NCI-H2029 (cell line): ENCODE measurements around the gene LRRC14B.

ENCODE experiments used
- DNase-seq: peaks from one replicate; lab custom pipeline; 2025; lab: John Stamatoyannopoulos, UW

LRRC14B gene

DNA sequence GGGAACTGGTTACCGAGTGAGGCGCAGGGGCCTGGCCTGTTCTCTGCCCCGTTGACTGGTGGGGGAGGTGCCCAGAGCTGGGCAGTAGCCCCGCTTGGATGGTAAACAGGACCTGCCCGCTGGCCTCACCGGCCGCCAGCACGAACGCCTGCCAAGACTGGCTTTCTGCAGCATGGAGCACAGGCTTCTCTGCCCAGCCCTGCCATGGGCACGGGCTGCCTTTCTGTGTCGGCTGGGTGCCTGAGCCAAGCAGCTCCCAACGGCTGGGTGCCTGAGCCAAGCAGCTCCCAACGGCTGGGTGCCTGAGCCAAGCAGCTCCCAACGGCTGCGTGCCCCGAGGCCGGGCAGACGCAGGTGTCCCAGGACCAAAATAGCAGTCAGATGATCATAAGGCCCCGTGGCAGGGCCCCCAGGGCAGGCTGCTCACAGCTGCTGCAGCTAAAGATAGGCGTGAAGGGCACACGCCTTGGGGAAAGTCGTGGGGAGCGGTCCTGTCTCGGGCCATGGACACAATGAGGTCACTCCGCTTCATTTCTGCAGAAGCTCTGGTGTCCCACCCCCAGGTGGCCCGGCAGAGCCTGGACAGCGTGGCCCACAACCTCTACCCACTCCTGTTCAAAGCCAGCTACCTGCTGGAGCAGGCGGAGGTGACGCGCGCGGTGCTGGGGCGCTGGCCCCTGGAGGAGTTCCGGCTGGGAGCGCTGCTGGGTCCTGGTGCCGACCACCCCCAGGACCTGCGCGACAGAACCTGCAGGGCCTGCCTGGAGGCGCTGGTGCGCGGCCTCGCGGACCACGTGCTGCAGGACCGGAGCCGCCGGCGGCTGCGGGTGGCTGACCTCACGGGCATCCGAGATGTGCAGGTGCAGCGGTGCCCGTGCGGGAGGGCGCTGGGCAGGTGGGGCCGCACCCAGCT is at the start of gene LRRC14B:
Gene LRRC14B (plus strand): TSS at position 460 of the 913 bp plus-strand sequence. CDS start 44 bp downstream, at position 504.
- peak; percentile 43 for DNase-seq

DNA sequence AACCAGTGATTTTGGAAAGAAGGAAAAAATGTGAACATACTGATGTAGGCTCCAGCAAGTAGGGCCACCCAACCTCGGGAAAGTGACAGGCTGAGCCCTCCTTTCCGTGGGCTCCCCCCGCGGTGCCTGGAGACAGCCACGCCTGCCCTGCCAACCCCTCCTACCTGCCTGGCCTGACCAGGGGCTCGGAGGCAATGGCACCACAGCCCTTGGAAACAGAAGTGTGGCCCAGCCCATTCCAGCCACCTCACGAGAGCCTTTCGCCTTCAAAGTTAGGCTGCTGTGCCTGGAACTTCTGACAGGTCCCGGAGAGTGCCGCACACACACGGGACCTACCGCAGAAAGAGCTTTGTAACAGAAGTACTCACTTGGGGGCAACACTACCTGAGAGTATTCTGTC is 49.5 kb upstream of the LRRC14B start:
- DNase-seq, result no peak

DNA sequence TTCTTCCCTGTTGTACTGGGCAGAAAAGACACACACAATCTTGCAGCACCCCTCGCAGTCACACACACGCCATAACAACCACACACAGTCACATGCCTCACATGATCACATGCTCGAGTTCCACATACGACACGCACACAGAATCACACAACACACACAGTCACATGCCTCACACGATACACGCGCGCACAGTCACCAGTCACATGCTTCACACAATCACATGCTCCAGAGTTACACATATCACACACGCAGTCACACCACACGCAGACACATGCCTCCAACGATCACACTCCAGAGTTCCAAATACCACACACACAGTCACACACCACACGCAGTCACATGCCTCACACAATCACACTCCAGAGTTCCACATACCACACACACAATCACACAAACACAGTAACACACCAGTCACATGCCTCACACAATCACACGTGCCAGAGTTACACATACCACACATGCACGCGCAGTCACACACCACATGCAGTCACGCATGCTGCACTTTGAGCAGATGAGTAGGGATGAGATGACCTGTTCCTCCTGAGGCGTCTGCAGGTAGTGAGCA is 49.0 kb upstream of the LRRC14B start:
- DNase-seq, result no peak

DNA sequence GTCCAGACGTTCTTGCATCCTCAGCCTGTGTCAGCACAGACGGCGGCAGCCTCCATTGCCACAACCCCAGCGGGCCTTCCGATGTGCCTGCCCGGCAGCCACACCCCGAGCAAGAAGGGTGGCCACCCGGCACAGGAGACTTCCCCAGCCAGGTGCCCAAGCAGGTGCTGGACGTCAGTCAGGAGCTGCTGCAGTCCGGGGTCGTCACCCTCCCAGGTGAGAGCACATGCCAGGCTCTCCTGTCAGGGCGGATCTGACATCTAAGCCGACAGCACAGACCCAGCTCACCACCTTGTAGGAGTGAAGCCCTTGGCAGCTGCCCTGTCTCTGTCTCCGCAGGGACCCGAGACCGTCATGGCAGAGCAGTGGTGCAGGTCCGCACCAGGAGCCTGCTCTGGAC is 48.3 kb upstream of the LRRC14B start:
- no peak for DNase-seq

DNA sequence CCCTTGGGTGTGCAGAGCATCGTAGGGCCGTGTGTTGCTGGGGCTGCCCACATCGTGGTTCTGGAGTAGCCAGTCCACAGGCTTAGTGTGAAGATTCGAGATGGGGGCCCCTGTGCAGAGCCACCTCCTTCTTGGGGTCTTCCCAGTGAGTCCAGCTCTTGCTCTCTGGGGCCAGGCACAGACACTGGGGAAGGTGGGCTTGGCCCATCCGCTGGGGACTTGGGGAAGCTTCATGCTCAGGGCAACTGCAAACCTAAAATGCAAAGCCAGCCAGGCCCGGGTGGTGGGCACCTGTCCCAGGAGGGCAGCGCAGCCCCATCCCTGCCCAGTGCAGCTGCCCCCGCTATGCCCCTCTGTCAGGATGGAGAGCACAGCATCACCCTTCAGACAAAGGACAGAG is 46.4 kb upstream of the LRRC14B start:
- no peak for DNase-seq

DNA sequence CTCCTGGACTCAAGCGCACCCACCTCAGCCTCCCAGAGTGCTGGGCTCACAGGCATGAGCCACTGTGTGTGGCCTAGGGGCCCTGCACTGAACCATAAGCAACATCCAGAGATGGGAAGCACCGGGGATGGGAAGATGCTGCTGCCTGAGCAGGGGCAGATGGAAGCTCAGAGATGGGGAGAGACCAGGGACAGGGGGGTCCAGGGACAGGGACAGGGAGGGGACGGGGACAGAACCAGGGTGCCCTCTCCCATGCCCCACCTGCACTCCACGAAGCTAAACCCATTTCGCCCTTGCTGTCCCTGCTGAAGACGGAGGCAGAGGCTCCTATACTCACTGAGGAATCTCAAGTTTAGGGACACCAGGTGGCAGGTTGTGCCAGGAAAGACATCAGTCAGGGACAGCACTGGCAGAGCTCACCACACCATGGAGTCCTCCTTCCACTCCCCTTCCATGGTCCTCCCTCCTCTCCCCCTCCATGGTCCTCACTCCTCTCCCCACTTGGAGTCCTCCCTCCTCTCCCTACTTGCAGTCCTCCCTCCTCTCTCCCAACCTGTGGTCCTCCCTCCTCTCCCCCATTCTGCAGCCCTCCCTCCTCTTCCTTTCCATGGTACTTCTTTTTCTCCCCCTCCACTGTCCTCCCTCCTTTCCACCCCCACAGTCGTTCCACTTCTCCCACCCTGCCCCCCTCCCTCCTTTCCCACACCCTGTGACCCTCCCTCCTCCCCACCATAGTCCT is 45.5 kb upstream of the LRRC14B start:
- DNase-seq, result no peak

DNA sequence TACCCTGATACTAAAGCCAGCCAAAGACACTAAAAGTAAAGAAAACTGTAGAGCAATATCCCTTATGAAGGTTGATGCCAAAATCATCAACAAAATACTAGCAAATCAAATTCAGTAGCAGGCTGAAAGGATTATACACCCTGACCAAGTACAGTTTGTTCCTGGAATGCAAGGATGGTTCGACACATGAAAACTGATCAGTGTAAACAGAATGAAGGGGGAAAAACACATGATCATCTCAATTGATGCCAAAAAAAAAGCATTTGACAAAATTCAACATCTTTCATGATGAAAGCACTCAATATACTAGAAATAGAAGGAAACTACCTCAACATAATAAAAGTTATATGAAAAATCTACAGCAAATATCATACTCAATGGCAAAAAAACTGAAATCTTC is 43.5 kb upstream of the LRRC14B start:
- DNase-seq, result no peak

DNA sequence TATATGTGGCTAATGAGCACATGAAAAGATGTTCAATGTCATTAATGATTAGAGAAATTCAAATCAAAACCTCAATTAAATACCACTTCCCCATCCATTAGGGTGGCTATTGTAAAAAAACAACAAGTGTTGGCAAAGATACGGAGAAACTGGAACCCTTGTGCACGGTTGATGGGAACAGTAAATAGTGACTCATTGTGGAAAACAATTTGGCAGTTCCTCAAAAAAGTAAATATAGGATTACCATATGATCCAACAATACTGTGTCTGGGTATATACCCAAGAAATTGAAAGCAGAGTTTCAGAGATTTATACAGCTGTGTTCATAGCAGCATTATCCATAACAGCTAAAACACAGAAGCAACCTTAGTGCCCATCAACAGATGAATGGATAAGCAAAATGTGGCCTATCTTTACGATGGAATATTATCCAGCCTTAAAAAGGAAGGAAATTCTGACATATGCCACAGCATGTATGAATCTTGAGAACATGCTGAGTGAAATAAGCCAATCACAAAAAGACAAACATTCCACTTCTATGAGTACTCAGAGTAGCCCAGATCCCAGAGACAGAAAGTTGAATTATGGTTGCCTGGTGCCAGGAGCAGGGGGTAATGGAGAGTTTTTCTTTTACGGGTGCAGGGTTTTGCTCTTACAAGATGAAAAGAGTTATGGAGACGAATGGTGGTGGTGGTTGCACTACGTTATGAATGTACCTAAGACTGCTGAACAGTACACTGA is 41.4 kb upstream of the LRRC14B start:
- peak; percentile 88 for DNase-seq

DNA sequence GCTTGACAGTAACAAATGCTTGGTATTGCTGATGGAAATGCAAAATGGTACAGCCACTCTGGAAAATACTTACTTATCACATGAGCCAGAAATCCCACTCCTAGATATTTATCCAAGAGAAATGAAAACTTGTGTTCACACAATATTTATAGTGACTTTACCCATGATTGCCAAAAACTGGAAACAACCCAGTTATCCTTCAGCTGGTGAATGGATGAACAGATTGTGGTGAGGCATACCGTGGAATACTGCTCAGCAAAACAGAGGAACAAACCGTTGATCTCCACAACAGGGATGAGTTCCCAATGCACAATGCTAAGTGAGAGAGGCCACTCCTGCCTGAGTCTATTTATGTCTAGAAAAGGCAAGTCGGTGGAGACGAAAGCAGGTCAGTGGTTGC is 40.5 kb upstream of the LRRC14B start:
- no peak for DNase-seq

DNA sequence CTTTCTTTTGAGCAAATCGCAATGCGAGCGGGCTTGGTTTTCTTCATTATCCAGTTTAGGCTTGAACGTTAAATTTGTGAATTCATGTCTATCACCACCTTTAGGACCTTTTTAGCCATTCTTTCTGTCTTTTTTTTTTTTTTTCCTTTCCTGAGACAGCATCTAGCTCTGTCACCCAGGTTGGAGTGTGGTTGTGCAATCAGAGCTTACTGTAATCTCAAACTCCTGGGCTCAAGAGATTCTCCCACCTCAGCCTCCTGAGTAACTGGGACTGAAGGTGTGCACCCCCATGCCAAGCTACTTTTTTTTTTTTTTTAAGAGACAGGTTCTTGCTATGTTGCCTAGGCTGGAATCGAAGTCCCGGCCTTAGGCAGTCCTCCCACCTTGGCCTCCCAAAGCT is 39.2 kb upstream of the LRRC14B start:
- DNase-seq, result no peak

DNA sequence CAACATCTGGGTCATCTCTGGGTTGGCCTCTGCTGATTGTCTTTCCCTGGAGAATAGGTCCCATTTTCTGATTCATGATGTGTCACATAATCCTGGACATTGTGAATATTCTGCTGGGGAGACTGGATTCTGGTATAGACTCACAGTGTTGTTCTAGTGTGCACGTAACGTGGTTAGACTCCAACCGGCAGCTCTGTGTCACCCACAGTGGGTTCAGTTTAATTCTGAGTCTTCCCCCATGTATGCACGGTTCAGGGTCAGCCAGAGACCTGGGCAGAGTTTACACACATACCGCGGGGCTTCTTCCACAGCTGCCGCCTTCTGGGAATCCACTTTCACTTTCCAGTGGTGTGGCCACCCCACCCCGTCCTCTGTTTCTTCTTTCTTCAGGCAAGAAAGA is 38.0 kb upstream of the LRRC14B start:
- no peak for DNase-seq

DNA sequence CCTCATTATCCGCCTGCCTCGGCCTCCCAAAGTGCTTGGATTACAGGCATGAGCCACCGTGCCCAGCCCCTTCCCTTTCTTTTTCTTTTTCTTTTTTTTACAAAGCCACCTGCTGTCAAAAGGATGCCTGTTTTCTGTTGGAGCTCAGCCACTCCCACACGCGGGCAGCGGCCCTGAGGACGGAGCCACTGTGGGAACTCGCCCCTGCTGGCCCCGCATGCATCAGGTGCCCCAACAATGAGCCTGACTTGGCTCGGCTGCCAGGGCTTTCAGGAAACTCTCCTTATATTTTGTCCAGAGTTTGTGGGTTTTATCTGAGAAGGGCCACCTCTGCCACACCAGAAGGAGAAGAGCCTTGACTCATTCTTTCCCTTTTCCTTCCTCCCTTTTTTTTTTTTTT is 37.1 kb upstream of the LRRC14B start:
- DNase-seq, result no peak

DNA sequence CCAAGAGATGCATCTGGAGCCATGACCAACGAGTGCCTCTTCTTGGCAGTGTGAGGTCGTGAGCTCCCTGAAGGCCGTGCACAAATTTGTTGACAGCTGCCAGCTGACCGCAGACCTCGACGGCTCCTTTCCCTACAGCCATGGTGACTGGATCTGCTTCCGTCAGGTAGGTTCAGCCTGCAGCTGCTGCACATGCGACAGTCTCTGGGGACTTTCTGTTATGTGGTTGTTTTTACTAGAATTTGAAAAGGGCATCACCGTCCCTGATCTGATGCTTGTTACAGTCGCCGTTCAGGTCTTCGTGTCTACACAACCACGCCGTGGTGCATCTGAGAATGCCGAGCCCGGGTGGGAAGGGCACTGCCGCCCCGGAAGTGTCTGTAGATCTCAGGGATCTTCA is 36.5 kb upstream of the LRRC14B start:
- no peak for DNase-seq

DNA sequence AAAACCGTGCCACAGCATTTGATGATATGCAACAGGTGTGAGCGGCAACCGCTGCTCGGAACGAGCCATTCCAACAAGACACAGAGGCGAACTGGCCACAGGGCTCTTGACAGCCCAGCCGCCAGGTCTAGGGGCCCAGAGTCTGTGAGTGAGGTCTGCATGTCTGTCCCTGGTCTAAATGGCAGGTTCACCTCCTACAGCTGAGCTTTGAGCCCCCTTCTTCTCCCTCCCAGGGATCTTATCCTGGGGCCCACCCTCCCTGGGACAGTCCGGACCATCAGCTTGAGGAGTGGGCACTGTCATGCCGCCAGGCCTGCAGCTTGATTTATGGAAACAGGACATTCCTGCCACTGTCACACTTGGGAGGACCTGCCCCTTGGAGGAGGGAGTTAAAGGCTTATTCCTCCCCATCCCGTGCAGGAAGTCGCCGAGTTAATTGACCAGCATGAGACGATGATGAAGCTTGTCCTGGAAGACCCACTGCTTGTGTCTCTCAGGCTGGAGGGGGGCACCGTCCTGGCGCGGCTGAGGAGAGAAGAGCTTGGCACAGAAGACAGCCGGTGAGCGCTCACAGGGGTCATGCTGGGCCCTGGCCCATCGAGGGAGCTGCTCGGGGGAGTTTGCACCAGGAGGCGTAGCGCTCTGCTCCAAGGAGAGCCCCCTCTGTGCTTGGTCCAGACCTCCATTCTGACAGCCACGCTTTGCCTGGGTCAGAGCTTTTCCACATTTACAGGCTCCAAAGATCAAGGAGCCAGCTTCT is 35.5 kb upstream of the LRRC14B start:
- no peak for DNase-seq

DNA sequence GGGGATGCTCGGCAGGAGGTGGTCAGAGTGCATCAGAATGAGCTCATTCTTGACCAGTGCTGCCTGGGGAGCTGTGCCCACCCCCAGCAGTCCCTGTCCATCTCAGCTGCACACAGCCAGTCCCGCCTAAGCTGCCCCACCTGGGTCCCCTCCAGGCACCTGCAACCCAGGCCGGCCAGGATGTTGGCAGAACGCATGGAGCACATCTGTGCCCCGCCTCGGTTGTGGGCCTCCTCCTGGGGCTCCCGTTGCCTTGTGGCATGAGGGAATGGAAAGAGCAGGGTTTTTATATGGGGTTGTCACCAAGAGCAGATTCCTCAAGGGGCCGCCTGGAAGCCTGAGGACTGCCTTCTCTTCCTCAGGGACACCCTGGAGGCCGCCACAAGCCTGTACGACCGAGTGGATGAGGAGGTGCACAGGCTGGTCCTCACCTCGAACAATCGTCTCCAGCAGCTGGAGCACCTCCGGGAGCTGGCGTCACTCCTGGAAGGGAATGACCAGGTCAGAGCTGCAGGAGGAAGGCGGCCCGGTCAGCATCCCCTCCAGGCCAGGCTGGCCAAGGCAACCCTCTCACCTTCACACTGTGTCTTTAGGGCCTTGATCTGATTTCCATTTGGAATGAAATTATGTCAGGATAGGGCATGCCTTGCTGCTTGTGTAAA is 34.8 kb upstream of the LRRC14B start:
- no peak for DNase-seq

DNA sequence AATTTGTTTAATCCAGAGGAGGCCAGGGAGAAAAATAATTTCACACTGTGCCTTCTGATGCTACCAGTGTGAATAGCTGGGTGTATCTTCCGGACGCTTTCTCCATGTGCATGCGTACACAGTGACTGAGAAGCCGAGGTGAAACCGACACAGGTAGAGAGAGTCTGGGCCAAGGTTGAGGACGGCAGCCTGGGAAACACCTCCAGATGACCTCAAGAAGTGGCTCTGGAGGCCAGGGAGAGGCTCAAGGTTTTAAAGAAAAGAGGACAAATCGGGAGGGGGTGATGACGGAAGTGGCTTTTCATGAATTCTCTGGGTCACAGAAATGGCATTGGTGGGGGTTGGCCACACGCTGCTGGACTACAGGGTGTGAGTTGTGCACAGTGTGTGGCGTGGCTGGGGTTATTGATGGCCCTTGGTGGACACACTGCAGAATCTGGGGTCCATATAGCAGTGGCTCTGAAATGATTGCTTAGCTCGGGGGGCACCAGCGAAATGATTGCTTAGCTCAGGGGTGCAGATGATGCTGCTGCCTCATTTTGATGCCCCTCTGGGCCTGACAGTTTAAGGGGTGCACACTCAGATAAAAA is 34.1 kb upstream of the LRRC14B start:
- no peak for DNase-seq

DNA sequence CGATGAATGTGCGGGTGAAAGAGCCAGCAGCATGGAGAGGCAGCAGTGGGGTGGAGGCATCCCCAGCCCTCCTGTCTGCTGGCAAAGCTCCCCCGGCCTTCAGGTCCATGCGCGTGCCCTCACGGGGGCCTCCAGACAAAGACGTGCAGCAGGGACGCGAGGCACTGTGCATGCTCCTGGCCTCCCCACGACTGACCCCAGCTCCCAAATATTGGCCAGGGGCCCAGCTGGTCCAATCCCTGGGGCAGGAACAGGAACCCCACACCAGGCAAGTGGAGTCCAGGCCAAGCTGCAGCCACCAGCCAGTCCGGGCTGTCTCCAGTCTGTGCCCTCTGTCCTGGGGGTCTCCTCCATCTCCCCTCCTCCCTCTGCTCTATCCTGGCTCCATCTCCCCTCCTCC is 33.5 kb upstream of the LRRC14B start:
- DNase-seq, result no peak

DNA sequence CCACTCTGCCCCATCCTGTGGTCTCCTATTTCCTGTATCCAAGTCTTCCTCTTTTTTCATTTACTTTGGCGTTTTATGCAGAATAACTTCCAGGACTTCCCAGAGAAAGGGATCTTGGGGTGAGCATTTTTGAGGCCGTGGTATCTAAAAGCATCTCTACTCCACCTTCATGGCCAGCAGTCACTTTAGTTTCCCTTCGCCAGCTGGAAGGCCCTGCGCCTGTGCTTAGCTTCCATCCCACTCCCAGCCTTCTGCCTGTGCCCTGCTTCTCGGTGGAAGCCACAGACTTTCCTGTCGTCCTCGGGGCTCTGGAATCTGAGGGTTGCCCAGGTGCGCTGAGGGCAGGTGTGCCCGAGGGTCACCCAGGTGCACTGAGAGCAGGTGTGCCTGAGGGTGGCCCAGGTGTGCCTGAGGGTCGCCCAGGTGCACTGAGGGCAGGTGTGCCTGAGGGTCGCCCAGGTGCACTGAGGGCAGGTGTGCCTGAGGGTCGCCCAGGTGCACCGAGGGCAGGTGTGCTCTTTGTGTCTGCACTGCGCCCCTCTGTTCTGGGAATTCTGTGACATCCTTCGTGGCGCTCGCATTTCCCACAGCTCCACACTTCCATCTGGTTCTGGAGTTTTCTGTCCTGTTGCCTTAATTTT is 32.4 kb upstream of the LRRC14B start:
- no peak for DNase-seq

DNA sequence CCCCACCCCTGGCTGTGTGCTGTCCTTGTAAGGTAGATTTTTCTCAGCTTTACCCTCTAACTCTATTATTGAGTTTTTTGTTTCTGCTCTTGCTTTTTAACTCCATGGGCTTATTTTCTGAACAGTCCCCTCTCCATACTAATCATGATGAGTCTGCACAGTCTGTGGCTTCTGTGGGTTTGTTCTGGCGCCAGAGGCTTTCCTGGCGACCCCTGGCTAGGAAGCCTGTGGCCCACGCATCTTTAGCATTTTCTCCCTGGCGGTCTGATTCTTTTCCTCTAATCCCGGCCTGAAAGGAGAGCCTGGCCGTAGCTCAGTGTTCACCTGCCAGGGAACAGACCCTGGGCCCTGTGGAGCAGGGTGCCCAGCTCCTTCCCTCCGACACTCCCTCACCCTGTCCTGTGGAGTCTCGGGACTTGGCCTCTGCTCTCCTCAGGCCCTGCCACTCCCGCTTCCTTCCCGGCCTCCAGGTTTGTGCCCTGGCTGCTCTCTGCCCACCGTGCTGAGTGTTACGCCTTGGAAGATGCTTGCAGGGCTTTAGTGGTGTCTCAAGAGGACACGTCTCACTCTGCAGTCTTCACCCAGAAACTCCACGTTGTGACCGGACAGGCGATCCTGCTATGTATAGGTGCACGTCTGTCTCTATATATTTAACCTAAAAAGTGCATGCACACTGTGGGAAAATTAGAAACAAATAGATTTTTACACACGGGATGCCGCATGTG is 31.7 kb upstream of the LRRC14B start:
- no peak for DNase-seq

DNA sequence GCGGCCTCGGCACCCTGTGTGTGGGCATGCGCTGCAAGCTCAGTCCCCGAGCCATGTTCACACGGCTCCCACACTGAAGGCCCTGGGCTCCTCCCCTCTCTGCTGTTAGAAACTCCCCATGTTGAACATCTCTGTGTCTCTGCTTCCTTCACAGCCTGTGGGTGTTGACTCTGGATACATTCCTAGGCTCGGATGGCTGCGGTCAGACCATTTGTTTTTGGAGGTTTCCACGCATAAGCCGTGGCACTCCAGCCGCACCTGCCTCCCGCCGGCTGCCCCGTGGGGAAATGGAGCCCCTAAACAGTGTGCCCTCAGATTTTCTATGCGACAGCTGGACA is 31.2 kb upstream of the LRRC14B start:
- DNase-seq, result no peak
